KOPT-K1 (cell line): ENCODE results near the gene ZNF14.
A peak's percentile ranks its signal among the peaks of the same experiment; 100 is the strongest.
"Not testable (repeated sequence)": the region's sequence is repeated elsewhere in the genome, so short reads cannot be mapped to it uniquely, and the experiment has no call there.

ENCODE experiments used
- H3K27ac ChIP-seq: fragments of 200-600 bp; sonication (generic); 2 replicates; pipeline ENCODE4 v1.5.1; 2016; ENCODE audit warnings: antibody characterized with exemption, mild to moderate bottlenecking, low read depth, low read length; ENCODE audit not compliant: poor library complexity, severe bottlenecking
- H3K36me3 ChIP-seq: fragments of 200-600 bp; sonication (generic); 2 replicates; pipeline ENCODE4 v1.5.1; 2017; ENCODE audit warnings: antibody characterized with exemption, mild to moderate bottlenecking, low read length, moderate library complexity; ENCODE audit not compliant: insufficient read depth
- H3K9me3 ChIP-seq: fragments of 200-600 bp; sonication (generic); 2 replicates; pipeline ENCODE4 v1.5.1; 2017; ENCODE audit warnings: antibody characterized with exemption, low read length, mild to moderate bottlenecking; ENCODE audit not compliant: insufficient read depth, poor library complexity, severe bottlenecking

Gene ZNF14

GRCh38 chr19:19679176-19680073 lies 53.5 kb downstream of the ZNF14 start:
- H3K27ac ChIP-seq, result no peak overlapping the region
- peaks cover 100% of the 10 kb centered on the region for H3K9me3 ChIP-seq
- peaks cover 100% of the 10 kb centered on the region for H3K36me3 ChIP-seq

- Histone ChIP-seq H3K27ac (no peak overlapping the region), H3K9me3 (peaks cover 100% of the 10 kb centered on the region), H3K36me3 (peaks cover 100% of the 10 kb centered on the region)
Observed at GRCh38 chr19:19677579-19677978, 55.3 kb downstream of the ZNF14 start.

GRCh38 chr19:19674315-19674714 lies 58.6 kb downstream of the ZNF14 start:
- H3K27ac ChIP-seq, result no peak overlapping the region
- peaks cover 97% of the 10 kb centered on the region for H3K36me3 ChIP-seq
- peaks cover 95% of the 10 kb centered on the region for H3K9me3 ChIP-seq

- H3K36me3 ChIP-seq, result peaks cover 82% of the 10 kb centered on the region
- peaks cover 80% of the 10 kb centered on the region for H3K9me3 ChIP-seq
- no peak overlapping the region for H3K27ac ChIP-seq
Observed at GRCh38 chr19:19672816-19673215, 60.1 kb downstream of the ZNF14 start.

GRCh38 chr19:19670070-19670551 lies 62.8 kb downstream of the ZNF14 start:
- H3K36me3 ChIP-seq, result peaks cover 55% of the 10 kb centered on the region
- peaks cover 53% of the 10 kb centered on the region for H3K9me3 ChIP-seq
- H3K27ac ChIP-seq, result peak overlapping the region; percentile 89

- Histone ChIP-seq H3K36me3 (peaks cover 38% of the 10 kb centered on the region), H3K27ac (peak within 1 kb of the TSS; percentile 89), H3K9me3 (peaks cover 36% of the 10 kb centered on the region)
Observed at GRCh38 chr19:19668230-19669012, 64.5 kb downstream of the ZNF14 start, which contains the start of gene ZNF101. ZNF101 (plus strand) TSS chr19:19668839; CDS start chr19:19668964, 125 bp downstream.

GRCh38 chr19:19665420-19665948 lies 67.4 kb downstream of the ZNF14 start:
- H3K36me3 ChIP-seq, result peaks cover 17% of the 10 kb centered on the region; the same call in 1 of the 2 replicates
- not testable (repeated sequence) for H3K9me3 ChIP-seq, H3K27ac ChIP-seq

- H3K27ac ChIP-seq, result peak within 1 kb of the TSS; percentile 81
- peaks cover 29% of the 10 kb centered on the region for H3K36me3 ChIP-seq
- no peaks in the 10 kb centered on the region for H3K9me3 ChIP-seq
Observed at GRCh38 chr19:19663256-19664120, 69.4 kb downstream of the ZNF14 start, which contains the start of gene ATP13A1. ATP13A1 (minus strand) TSS chr19:19663676; CDS start chr19:19663666, 10 bp downstream.

GRCh38 chr19:19662871-19663255 lies 70.0 kb downstream of the ZNF14 start:
- Histone ChIP-seq H3K9me3 (no peaks in the 10 kb centered on the region), H3K36me3 (peaks cover 35% of the 10 kb centered on the region), H3K27ac (peak overlapping the region; percentile 81)

GRCh38 chr19:19662344-19662743 lies 70.6 kb downstream of the ZNF14 start:
- peaks cover 40% of the 10 kb centered on the region for H3K36me3 ChIP-seq
- H3K27ac ChIP-seq, result peak overlapping the region; percentile 81
- no peaks in the 10 kb centered on the region for H3K9me3 ChIP-seq

GRCh38 chr19:19661675-19662251 lies 71.1 kb downstream of the ZNF14 start:
- Histone ChIP-seq H3K9me3 (no peaks in the 10 kb centered on the region), H3K27ac (peak overlapping the region; percentile 81), H3K36me3 (peaks cover 46% of the 10 kb centered on the region)

- peak overlapping the region; percentile 81 for H3K27ac ChIP-seq
- H3K9me3 ChIP-seq, result no peaks in the 10 kb centered on the region
- H3K36me3 ChIP-seq, result peaks cover 51% of the 10 kb centered on the region
Observed at GRCh38 chr19:19661141-19661674, 71.7 kb downstream of the ZNF14 start.
